Colonic mucosa (tissue), 4 donors: Measurements from ENCODE around the gene RNF182. TPM values are rescaled to one million over a fixed set of nuclear protein-coding genes. Genes with fewer than 3 reads are reported as not detected.

Source experiments
- DNase-seq: peaks from one replicate; pipeline ENCODE4 v3.0.0-alpha.2; 2020
- H3K27ac ChIP-seq: fragments of 200-600 bp; one replicate; pipeline ENCODE4 v1.8.0; 2021
- H3K27me3 ChIP-seq: fragments of 200-600 bp; one replicate; pipeline ENCODE4 v1.8.0; 2021
- H3K36me3 ChIP-seq: fragments of 200-600 bp; one replicate; pipeline ENCODE4 v1.8.0; 2021
- H3K4me1 ChIP-seq: fragments of 200-600 bp; one replicate; pipeline ENCODE4 v1.8.0; 2021; ENCODE audit warnings: mild to moderate bottlenecking
- H3K4me3 ChIP-seq: fragments of 200-600 bp; one replicate; pipeline ENCODE4 v1.8.0; 2021
- H3K9ac ChIP-seq, 2 donors: one replicate each; pipeline ENCODE4 v1.7.0; 2013; ENCODE audit warnings: control low read depth in 2 of 2, low read depth in 2 of 2, low read length in 2 of 2
- H3K9me3 ChIP-seq: fragments of 200-600 bp; one replicate; pipeline ENCODE4 v1.8.0; 2021
- CTCF ChIP-seq: fragments of 200-600 bp; IDR thresholded peaks from one replicate; pipeline ENCODE4 v1.8.0; 2022; ENCODE audit warnings: antibody characterized with exemption, mild to moderate bottlenecking
- intact Hi-C: fragments of 100-400 bp; cut with DNase I; formaldehyde crosslinking; loops from one replicate; pipeline ENCODE4 v1.14.1; 2022
- total RNA-seq, 2 donors: library from RNA; stranded (reverse); fragmentation: NEBNext Ultra II Directional in 1 of 2; extraction: Animal tissue kit (Norgen Biotek cat#: 25700) in 1 of 2; gene quantifications; one replicate each; pipeline ENCODE4 v1.2.1, GENCODE V29; 2021
- donor health status: healthy.
- donor health status: DM: no; HTN: no; CAD: no.
- donor health status: DM: no; HTN: no; CAD: no.

Gene RNF182
- total RNA-seq, 2 donors from 2014 or later: not detected

- H3K27ac ChIP-seq: no peak overlapping the region
- intact Hi-C loops: no loop called here
- H3K36me3 ChIP-seq: no peaks in the 10 kb centered on the region
- H3K9me3 ChIP-seq: no peaks in the 10 kb centered on the region
- no peaks in the 10 kb centered on the region for H3K4me1 ChIP-seq
- H3K9ac ChIP-seq: no peak overlapping the region
- no peak for DNase-seq
- no peak for TF ChIP-seq CTCF
- no peak overlapping the region for H3K4me3 ChIP-seq
- no peaks in the 10 kb centered on the region for H3K27me3 ChIP-seq
These were observed 66.6 kb downstream of the RNF182 start for GRCh38 chr6:13991393-13991792.

- intact Hi-C loops: no loop called here
- no peak for DNase-seq
- H3K27me3 ChIP-seq: no peaks in the 10 kb centered on the region
These were observed 67.8 kb downstream of the RNF182 start for GRCh38 chr6:13992417-13993055.

GRCh38 chr6:13993416-13993815 is 68.7 kb downstream of the RNF182 start:
- Histone ChIP-seq H3K4me3 (no peak overlapping the region), H3K9ac (no peak overlapping the region), H3K27me3 (no peaks in the 10 kb centered on the region), H3K9me3 (no peaks in the 10 kb centered on the region), H3K27ac (no peak overlapping the region), H3K4me1 (no peaks in the 10 kb centered on the region), H3K36me3 (no peaks in the 10 kb centered on the region)
- no peak for TF ChIP-seq CTCF
- intact Hi-C loops: no loop called here
- DNase-seq: no peak

More at GRCh38 chr6:13992417-13993055, 67.8 kb downstream of the RNF182 start:
- no peak for TF ChIP-seq CTCF
- Histone ChIP-seq H3K4me3 (no peak overlapping the region), H3K9ac (no peak overlapping the region), H3K36me3 (no peaks in the 10 kb centered on the region), H3K4me1 (no peaks in the 10 kb centered on the region), H3K9me3 (no peaks in the 10 kb centered on the region), H3K27ac (no peak overlapping the region)

- DNase-seq: no peak
- Histone ChIP-seq H3K27me3 (no peaks in the 10 kb centered on the region), H3K4me3 (no peak overlapping the region), H3K4me1 (no peaks in the 10 kb centered on the region), H3K27ac (no peak overlapping the region), H3K9me3 (no peaks in the 10 kb centered on the region), H3K36me3 (no peaks in the 10 kb centered on the region), H3K9ac (no peak overlapping the region)
- TF ChIP-seq CTCF: no peak
- intact Hi-C loops: no loop called here
These were observed 73.6 kb downstream of the RNF182 start for GRCh38 chr6:13998356-13998755.

- H3K9me3 ChIP-seq: no peaks in the 10 kb centered on the region
- H3K27ac ChIP-seq: no peak overlapping the region
- H3K36me3 ChIP-seq: no peaks in the 10 kb centered on the region
- TF ChIP-seq CTCF: no peak
- H3K9ac ChIP-seq: no peak overlapping the region
- intact Hi-C loops: no loop called here
- H3K4me1 ChIP-seq: no peaks in the 10 kb centered on the region
- no peak overlapping the region for H3K4me3 ChIP-seq
- H3K27me3 ChIP-seq: no peaks in the 10 kb centered on the region
- DNase-seq: no peak
These were observed 76.1 kb downstream of the RNF182 start for GRCh38 chr6:14000901-14001300.
